SU-DHL-6 (cell line): Measurements from ENCODE around the gene GRM5.
"Not testable (repeated sequence)": the region's sequence is repeated elsewhere in the genome, so short reads cannot be mapped to it uniquely, and the experiment has no call there.

Experiments used
- H2AFZ ChIP-seq: fragments of 200-600 bp; sonication (generic); 2 replicates; pipeline ENCODE4 v1.6.1; 2014; ENCODE audit warnings: low read depth, mild to moderate bottlenecking, moderate library complexity, mixed read lengths, antibody characterized with exemption, low read length; ENCODE audit not compliant: severe bottlenecking
- H3F3A ChIP-seq: fragments of 200-600 bp; shearing (Covaris generic); 2 replicates; pipeline ENCODE4 v1.6.0; 2016; ENCODE audit warnings: antibody characterized with exemption, mild to moderate bottlenecking; ENCODE audit not compliant: insufficient read depth
- H3K27ac ChIP-seq: fragments of 200-600 bp; sonication (generic); 2 replicates; pipeline ENCODE4 v1.5.1; 2016; ENCODE audit warnings: low read depth, mild to moderate bottlenecking, low read length, moderate library complexity, mixed read lengths
- H3K27me3 ChIP-seq: fragments of 200-600 bp; sonication (generic), shearing (Covaris generic); 2 replicates; pipeline ENCODE4 v1.6.0; 2014; ENCODE audit warnings: mild to moderate bottlenecking, low read length
- H3K36me3 ChIP-seq: fragments of 200-600 bp; sonication (generic); 2 replicates; pipeline ENCODE4 v1.6.1; 2014; ENCODE audit warnings: mild to moderate bottlenecking, low read length, mixed read lengths
- H3K4me2 ChIP-seq: fragments of 300-600, 200-600 bp; shearing (Covaris generic), sonication (generic); 2 replicates; pipeline ENCODE4 v1.6.0; 2014; ENCODE audit warnings: low read length, low read depth, mild to moderate bottlenecking; ENCODE audit not compliant: poor library complexity, severe bottlenecking
- H3K4me3 ChIP-seq: fragments of 200-600 bp; sonication (generic); 2 replicates; pipeline ENCODE4 v1.5.1; 2014; ENCODE audit warnings: antibody characterized with exemption, low read length, mild to moderate bottlenecking, mixed read lengths; ENCODE audit not compliant: insufficient read depth, poor library complexity, severe bottlenecking
- H3K79me2 ChIP-seq: fragments of 200-600 bp; sonication (generic); 2 replicates; pipeline ENCODE4 v1.6.1; 2014; ENCODE audit warnings: mild to moderate bottlenecking, low read length, moderate library complexity; ENCODE audit not compliant: insufficient read depth
- H3K9ac ChIP-seq: fragments of 200-600 bp; sonication (generic); 2 replicates; pipeline ENCODE4 v1.7.0; 2014; ENCODE audit warnings: mild to moderate bottlenecking, low read length
- H3K9me2 ChIP-seq: fragments of 200-600 bp; sonication (generic); replicated peaks from 2 replicates; pipeline ENCODE4 v1.6.1; 2014; ENCODE audit warnings: low read length; ENCODE audit not compliant: insufficient read depth
- H3K9me3 ChIP-seq: fragments of 200-600 bp; sonication (generic); 2 replicates; pipeline ENCODE4 v1.6.1; 2014; ENCODE audit warnings: low read length, mixed read lengths; ENCODE audit not compliant: insufficient read depth
- H4K20me1 ChIP-seq: fragments of 200-600 bp; sonication (generic); 2 replicates; pipeline ENCODE4 v1.6.1; 2014; ENCODE audit warnings: low read depth, mild to moderate bottlenecking, antibody characterized with exemption, low read length, moderate library complexity, mixed read lengths
- TF ChIP-seq, protein P1 (sequence below): fragments of 200-600 bp; sonication (generic); IDR thresholded peaks from one replicate; pipeline ENCODE4 v1.5.1; 2017; ENCODE audit warnings: antibody characterized with exemption, mild to moderate bottlenecking, low read length, moderate library complexity; ENCODE audit not compliant: insufficient read depth, poor library complexity, severe bottlenecking

Gene GRM5

DNA sequence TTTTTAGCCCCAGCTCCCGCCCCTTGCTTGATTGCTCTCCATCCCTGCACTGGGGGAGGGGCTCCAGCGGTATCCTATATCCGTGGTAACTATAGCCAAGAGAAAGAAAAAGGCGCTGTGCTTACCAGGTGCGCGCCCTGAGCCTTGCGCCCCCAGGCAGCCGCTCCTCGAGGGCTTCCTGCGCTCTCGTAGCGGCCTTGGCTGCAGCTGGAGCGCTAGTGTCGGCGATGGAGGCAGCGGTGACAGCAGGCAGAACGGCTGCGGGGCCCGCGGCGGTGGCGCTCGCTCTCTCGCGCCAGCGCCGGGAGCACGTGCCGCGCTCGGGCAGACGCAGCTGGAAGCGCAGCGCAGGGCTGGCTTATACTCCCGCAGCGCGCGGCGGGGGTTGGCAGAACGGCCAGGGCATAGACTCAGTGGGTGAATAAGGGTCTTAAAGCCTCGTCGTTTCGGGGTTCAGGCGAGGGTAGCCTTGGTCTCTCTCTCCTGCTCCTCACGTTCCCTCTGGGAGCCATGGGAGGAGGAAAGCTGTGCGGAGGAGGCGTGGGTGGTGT lies at the start of gene GRM5:
TSS of gene GRM5 (minus strand) at position 332 of the 551 bp plus-strand sequence. CDS start 18,110 bp downstream, outside the sequence.
- not testable (repeated sequence) for H3F3A ChIP-seq, H3K4me3 ChIP-seq, H3K36me3 ChIP-seq, H2AFZ ChIP-seq, H3K9me3 ChIP-seq, H3K27me3 ChIP-seq, H3K4me2 ChIP-seq, H3K9me2 ChIP-seq, H3K27ac ChIP-seq, H3K79me2 ChIP-seq, H3K9ac ChIP-seq, H4K20me1 ChIP-seq

DNA sequence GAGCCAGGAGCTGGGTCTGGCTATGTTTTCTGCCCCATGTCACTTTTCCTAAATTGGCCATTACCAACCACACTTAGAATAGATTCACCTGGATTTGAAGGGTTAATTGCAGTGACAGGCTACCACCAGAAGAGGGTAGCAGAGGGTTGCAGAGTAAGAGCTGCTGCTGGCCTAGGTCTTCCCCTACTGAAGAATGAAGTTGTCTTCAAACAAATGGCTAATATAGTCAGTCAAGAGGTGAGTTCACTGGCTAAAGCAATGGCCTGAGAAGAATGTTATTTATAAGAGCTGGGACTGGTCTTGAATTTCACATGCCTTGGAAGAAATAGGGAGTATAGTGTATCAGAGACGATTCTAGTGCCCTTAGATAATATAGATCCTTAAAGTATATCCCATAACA lies 32.2 kb upstream of the GRM5 start:
- not testable (repeated sequence) for H3K27ac ChIP-seq, H3K79me2 ChIP-seq, H4K20me1 ChIP-seq, H3K9me3 ChIP-seq, H3K4me2 ChIP-seq, H2AFZ ChIP-seq, H3K36me3 ChIP-seq, H3K4me3 ChIP-seq, H3F3A ChIP-seq, H3K9me2 ChIP-seq, H3K9ac ChIP-seq, H3K27me3 ChIP-seq
- TF ChIP-seq, protein P1, sequence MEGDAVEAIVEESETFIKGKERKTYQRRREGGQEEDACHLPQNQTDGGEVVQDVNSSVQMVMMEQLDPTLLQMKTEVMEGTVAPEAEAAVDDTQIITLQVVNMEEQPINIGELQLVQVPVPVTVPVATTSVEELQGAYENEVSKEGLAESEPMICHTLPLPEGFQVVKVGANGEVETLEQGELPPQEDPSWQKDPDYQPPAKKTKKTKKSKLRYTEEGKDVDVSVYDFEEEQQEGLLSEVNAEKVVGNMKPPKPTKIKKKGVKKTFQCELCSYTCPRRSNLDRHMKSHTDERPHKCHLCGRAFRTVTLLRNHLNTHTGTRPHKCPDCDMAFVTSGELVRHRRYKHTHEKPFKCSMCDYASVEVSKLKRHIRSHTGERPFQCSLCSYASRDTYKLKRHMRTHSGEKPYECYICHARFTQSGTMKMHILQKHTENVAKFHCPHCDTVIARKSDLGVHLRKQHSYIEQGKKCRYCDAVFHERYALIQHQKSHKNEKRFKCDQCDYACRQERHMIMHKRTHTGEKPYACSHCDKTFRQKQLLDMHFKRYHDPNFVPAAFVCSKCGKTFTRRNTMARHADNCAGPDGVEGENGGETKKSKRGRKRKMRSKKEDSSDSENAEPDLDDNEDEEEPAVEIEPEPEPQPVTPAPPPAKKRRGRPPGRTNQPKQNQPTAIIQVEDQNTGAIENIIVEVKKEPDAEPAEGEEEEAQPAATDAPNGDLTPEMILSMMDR = peak; percentile 51

DNA sequence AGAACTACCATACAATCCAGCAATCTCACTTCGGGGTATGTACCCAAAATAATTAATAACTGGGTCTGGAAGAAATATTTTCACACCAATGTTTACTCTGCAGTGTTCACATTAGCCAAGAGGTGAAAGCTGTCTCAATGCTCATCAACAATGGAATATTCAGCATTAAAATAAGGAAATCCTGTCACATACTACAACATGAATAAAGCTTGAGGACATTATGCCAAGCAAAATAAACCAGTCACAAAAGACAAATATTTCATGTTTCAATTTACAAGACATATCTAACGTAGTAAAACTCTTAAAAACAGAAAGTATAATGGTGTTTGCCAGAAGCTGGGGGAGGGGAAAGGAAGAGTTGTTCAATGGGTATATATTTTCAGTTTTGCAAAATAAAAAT lies 28.0 kb upstream of the GRM5 start:
- H3K27me3 ChIP-seq, H3K9ac ChIP-seq, H3K27ac ChIP-seq, H3K9me3 ChIP-seq, H3K9me2 ChIP-seq, H3K79me2 ChIP-seq, H3K4me2 ChIP-seq, H3K4me3 ChIP-seq, H3K36me3 ChIP-seq, H2AFZ ChIP-seq, H4K20me1 ChIP-seq, H3F3A ChIP-seq: not testable (repeated sequence)

DNA sequence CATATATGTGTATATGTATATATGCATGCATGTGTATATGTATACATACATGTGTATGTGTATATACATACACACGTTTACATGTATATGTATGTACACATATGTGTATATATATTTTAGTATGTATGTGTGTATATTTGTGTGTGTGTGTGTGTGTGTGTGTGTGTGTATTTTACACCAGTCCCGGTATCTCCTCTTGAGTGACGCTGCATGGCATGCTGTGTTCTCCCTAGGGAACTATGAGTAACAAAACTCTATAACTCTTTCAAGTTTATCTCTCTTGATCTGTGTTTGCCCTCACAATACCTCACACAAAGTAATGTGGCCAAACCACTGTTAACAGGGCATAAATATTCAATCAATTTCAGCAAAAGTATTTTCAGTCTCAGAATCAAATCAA lies 19.2 kb upstream of the GRM5 start:
- H3K9me3 ChIP-seq, H3K27me3 ChIP-seq, H4K20me1 ChIP-seq, H2AFZ ChIP-seq, H3K9ac ChIP-seq, H3K79me2 ChIP-seq, H3K4me2 ChIP-seq, H3K36me3 ChIP-seq, H3K4me3 ChIP-seq, H3K27ac ChIP-seq, H3K9me2 ChIP-seq, H3F3A ChIP-seq: not testable (repeated sequence)

DNA sequence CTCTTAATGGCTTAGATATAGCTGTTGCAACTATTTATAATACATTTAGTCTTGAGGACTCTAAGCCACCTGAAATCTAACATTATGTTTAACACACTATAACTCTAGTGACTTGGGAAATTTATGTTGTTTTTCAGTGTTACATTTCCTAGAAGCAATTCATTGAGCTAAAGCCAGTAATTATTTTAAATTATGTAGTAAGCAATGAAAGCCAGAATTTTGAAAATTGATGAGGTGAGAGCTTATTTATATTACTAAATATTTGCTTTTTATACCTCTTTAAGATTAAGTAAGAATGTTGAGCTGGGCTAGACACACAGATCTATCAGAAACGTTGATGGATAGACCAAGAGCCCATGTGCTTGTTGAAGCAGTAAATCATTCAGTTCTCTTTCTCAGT lies 5.1 kb upstream of the GRM5 start:
- not testable (repeated sequence) for H3K4me2 ChIP-seq, H3K79me2 ChIP-seq, H3K9me2 ChIP-seq, H4K20me1 ChIP-seq, H3K36me3 ChIP-seq, H3K9ac ChIP-seq, H3K9me3 ChIP-seq, H3F3A ChIP-seq, H2AFZ ChIP-seq, H3K4me3 ChIP-seq, H3K27ac ChIP-seq, H3K27me3 ChIP-seq
